ENCODE results near the gene FAM83C.
A peak's percentile ranks its signal among the peaks of the same experiment; 100 is the strongest.

FAM83C gene

DNA sequence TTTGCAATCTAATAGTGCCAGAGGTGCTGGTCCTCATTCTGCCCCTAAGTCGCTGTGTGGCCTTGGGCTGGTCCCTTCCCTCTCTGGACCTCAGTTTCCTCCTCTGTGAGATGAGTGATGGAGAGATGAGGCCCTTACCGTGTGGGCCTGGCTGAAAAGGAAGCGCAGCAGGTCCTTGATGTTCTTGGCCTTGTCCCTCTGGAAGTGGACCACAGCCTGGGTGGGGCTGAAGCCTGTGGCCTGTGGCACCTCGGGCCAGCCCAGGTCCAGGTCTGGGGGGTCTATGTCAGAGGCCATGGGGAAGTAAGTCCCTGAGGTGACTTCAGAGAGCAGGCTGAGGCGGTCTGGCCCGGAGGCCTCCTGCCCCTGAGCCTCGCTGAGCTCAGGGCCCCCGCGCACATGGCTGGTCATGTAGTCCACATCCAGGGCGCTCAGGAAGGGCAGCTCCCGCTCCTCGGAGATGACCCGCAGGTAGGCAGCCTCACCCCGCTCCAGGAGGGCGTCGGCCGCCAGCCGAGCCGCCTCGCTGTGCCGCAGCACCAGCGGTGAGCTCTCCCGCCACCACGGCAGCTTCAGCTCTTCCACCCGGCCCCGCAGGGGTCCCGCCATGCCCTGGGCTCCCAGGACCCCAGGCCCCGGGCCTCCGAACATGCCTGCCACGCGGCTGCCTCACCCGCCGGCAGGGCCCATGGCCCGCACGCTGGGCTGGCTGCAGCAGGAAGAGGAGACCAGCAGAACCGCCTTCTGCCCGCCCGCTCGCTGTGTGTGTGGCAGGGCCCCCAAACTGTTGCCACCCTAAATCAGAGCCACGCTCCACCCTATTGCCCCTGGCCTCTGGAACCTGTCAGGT is at the start of gene FAM83C:
Gene FAM83C, minus strand, starts transcription at position 772 of the 850 bp plus-strand sequence. Its CDS starts 121 bp downstream, at position 651.
- DNase-seq = no peak

GRCh38 chr20:35341366-35342028 is 49.3 kb upstream of the FAM83C start:
- no peak for DNase-seq

GRCh38 chr20:35340436-35340835 is 48.2 kb upstream of the FAM83C start:
- no peak for DNase-seq

- no peak for DNase-seq
These were observed 47.4 kb upstream of the FAM83C start for GRCh38 chr20:35339636-35340035.

- no peak for DNase-seq
These were observed 46.8 kb upstream of the FAM83C start for GRCh38 chr20:35339007-35339406.

DNA sequence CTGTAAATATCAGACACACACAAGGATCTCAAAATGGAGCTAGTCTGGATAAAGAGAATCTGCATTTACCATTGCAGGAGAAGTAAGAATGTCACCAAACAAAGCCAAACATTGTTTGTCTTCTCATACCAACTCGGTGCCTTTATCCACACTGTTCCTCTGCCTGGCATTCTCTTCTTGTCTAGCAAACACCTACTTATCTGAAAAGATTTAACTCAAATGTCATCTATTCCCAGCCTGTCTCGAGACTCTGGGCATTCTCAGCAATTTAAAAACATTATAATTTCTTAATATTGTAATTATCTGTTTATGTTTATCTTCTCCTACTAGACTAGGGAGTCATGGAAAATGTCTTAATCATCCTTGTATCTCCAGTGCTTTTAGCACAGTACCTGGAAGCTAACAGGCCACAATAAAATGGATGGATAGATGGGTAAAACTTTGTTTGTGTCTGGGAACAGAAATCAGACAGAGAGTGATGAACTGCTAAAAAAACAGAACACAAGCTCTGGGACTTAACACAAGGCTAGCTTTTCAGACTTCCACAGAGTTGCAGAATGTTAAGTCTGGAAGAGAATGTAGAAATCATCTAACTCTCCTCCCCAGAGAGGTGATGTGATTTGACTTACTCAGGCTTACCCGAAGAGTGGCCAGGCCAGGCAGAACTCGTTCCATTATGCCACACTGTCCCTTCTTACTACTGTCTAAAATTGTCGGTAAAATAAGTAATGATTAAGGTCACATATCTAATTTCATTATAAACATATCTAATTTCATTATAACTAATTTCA is 42.3 kb upstream of the FAM83C start:
- DNase-seq = no peak

DNA sequence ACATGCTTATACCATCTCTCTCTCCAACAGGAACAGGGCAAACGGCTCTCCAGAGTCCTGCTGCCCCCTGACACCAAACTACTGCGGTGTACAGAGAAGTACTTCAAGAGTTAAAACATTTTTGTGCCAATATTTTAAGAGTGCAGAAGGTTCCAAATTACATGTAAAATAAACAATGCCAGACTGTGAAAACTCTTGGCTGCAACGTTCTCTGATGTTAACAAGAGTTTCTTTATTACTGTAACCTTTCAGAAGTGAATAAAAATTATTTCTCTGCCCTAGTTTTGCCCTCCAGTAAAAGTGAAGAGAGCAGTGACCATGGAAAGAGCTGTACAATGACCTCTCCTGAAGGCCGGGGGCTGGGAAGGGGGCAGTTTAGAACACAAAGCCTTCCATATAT is 41.4 kb upstream of the FAM83C start:
- DNase-seq = no peak

- no peak for DNase-seq
These were observed 40.4 kb upstream of the FAM83C start for GRCh38 chr20:35332540-35333200.

- DNase-seq = peak; percentile 80
These were observed 37.4 kb upstream of the FAM83C start for GRCh38 chr20:35329435-35330139.

DNA sequence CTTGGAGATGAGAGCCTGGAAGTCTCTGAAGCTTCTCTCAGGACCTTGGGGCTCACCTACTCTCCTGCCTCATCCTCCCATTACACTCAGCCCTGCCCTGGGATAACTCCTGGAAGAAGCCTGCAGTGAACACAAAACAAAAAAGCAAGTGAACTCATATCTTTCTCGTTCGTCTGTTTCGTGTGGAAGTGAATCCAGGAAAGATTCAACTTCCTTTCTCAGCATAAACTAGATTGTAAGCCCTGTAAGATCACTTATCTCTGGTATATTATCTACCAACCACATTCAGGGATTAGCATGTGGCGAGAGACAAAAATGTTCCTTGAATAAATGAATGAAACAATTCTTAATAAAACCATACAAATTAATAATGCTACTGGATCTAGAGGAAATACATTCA is 36.5 kb upstream of the FAM83C start:
- no peak for DNase-seq

GRCh38 chr20:35328095-35328685 is 36.0 kb upstream of the FAM83C start:
- no peak for DNase-seq

DNA sequence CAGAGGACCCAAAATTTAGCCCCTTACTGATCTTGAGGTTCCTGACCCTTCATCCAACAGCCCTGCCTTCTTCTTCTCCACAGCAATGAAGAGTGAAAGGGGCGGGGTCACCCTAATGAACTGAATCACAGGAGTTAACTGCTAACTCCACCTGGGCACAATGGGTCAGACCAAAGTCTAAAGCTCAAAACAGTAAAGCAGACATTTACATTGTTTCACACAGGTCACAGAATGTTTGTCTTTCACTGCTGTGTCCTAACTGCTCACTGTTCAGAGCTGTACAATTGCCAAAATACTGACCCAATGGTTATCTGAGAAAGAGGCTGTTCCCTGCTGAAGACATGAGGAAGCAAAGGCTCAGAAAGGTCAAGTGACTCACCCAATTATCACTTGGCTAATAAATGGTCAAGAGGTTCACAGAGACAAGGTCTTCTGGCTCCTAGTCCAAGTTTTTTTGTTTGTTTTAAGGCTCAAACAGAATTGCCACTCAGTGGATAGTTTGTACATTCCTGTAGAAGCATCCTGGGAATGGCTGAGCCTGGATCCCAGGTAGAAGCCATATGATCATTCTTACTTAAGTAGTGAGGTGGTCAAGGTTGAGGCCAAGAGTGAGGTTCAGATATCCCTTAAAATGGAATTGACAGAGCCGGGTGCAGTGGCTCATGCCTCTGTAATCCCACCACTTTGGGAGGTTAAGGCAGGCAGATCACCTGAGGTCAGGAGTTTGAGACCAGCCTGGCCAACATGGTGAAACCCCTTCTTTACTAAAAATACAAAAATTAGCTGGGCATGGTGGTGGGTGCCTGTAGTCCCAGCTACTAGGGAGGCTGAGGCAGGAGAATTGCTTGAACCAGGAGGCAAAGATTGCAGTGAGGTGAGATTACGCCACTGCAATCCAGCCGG is 35.1 kb upstream of the FAM83C start:
- no peak for DNase-seq

DNA sequence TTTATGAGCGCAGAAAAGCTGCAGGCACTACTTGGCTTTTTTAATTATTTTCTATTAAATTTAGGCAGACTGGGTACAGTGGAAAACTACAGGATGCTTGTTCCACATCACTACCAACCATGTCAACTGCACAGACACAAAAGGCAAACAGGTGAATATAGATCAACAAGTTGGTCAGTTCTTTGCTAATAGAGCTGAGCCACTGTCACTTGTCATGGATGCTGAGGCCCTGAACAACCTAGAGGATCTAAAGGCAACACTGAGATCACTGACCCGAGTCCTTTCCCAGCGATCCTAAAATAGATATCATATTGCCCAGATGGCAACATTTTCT is 34.5 kb upstream of the FAM83C start:
- DNase-seq = no peak

- no peak for DNase-seq
These were observed 34.0 kb upstream of the FAM83C start for GRCh38 chr20:35326021-35326739.

GRCh38 chr20:35325401-35325800 is 33.2 kb upstream of the FAM83C start:
- no peak for DNase-seq

GRCh38 chr20:35320396-35321126 is 28.3 kb upstream of the FAM83C start:
- no peak for DNase-seq

DNA sequence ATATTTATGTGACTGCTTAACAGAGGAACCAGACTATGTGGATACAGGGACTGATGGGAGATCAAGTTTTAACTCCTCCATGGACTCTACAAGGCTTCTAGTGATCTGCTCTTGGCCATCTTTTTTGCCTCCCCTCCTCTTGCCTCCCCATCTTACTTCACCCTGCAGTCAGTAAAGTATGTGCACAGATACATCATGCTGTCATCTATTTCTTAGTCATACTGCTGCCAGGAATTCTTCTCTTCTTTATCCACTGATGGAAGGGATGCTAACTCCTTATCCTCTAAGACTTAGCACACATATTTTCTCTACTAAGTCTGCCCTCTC is 27.6 kb upstream of the FAM83C start:
- DNase-seq = no peak

DNA sequence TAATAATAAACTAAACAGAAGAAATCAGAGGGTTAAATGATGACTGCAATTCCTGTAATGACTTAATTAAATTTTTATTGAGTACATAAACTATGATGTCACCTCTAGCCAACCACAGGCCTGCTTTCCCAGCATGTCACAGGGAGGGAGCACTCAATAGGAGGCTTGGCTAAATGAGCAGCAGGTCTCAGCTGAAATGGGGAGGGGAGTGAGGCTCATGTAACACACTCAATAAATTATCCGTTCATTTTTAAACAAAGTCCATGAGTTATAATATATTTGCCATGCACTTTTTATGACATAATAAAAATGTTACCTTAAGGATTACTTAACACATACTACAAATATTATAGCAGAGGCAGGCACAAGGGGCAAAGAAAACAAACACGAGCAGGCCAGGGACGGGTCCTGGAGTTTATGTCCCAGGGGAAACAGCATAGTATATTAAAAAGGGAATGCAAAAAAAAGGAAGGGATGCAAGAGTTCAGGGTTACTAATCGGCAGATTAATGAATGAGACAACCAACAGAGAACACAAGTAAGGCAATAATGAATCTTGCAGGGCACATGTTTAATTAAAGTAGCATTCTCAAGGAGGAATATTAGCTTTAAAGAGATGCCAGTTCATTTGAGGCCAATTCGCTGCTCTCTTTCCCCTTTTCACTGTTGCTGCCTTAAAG is 27.1 kb upstream of the FAM83C start:
- DNase-seq = no peak

- DNase-seq = no peak
These were observed 26.4 kb upstream of the FAM83C start for GRCh38 chr20:35318502-35319157.

Data from activated CD4-positive, alpha-beta T cell treated with anti-CD3 and anti-CD28 coated beads for 48 hours (primary cell).